Central memory CD8-positive, alpha-beta T cell (primary cell): ENCODE measurements around the gene DKK3.
A peak's percentile ranks its signal among the peaks of the same experiment; 100 is the strongest.

Experiments
- ATAC-seq: fragments of 150-1000 bp; cut with Tn5 transposase; replicated peaks from 2 replicates; pipeline ENCODE4 v1.10.0; 2022; ENCODE audit warnings: mild to moderate bottlenecking, moderate FRiP score, moderate number of reproducible peaks; ENCODE audit not compliant: poor library complexity, severe bottlenecking; ENCODE audit errors: extremely low read depth
- DNase-seq, 2 donors: peaks; one replicate each; pipeline ENCODE4 v3.0.0; 2021; ENCODE audit warnings: low spot score in 2 of 2
- H3K27ac Mint-ChIP-seq: one replicate; pipeline ENCODE4 v1.8.0; 2022; ENCODE audit warnings: low read depth, mild to moderate bottlenecking, moderate library complexity, mixed read lengths
- H3K27me3 Mint-ChIP-seq: one replicate; pipeline ENCODE4 v1.8.0; 2022; ENCODE audit warnings: mixed read lengths
- H3K36me3 Mint-ChIP-seq: one replicate; pipeline ENCODE4 v1.8.0; 2022; ENCODE audit warnings: mild to moderate bottlenecking, moderate library complexity, mixed read lengths; ENCODE audit not compliant: insufficient read depth
- H3K4me1 Mint-ChIP-seq: one replicate; pipeline ENCODE4 v1.8.0; 2022; ENCODE audit warnings: mixed read lengths
- H3K4me3 Mint-ChIP-seq: one replicate; pipeline ENCODE4 v1.8.0; 2022; ENCODE audit warnings: mild to moderate bottlenecking, moderate library complexity, mixed read lengths
- H3K9me3 Mint-ChIP-seq: one replicate; pipeline ENCODE4 v1.8.0; 2022; ENCODE audit warnings: mixed read lengths

The DKK3 gene

GRCh38 chr11:12006552-12007229 is 1.7 kb downstream of the DKK3 start:
- no peak for ATAC-seq
- Mint-ChIP-seq H3K9me3 (no peaks in the 10 kb centered on the region), H3K36me3 (peaks cover 8% of the 10 kb centered on the region), H3K27me3 (peaks cover 86% of the 10 kb centered on the region), H3K4me3 (peak overlapping the region; percentile 79), H3K4me1 (peaks cover 13% of the 10 kb centered on the region), H3K27ac (no peak overlapping the region)
- DNase-seq: no peak

DNA sequence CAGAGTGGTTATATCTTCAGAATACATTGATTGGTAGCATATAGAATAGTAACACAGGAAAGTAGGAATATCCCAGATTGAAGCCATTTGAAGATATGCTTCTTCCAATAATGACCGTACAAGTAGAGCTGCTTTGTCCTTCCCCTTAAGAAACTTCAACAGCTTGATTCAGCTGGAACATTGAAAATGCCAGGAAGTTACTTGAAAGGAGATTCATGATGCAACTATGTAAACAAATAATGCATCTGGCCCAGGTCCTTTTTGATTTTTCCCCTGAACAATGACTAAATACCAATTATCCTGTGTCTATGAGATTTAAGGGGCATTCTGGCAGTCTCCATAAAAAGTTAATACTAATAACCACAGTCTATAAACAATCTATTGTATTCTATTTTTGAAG is 3.0 kb downstream of the DKK3 start:
- H3K4me1 Mint-ChIP-seq: peaks cover 13% of the 10 kb centered on the region
- DNase-seq (no peak), ATAC-seq (no peak)
- no peaks in the 10 kb centered on the region for H3K9me3 Mint-ChIP-seq
- no peak overlapping the region for H3K27ac Mint-ChIP-seq
- H3K4me3 Mint-ChIP-seq: no peak overlapping the region
- H3K27me3 Mint-ChIP-seq: peaks cover 77% of the 10 kb centered on the region
- peaks cover 8% of the 10 kb centered on the region for H3K36me3 Mint-ChIP-seq

GRCh38 chr11:12005061-12005460 is 3.4 kb downstream of the DKK3 start:
- ATAC-seq (no peak), DNase-seq (no peak)
- peaks cover 8% of the 10 kb centered on the region for H3K36me3 Mint-ChIP-seq
- H3K4me1 Mint-ChIP-seq: peaks cover 13% of the 10 kb centered on the region
- H3K9me3 Mint-ChIP-seq: no peaks in the 10 kb centered on the region
- peaks cover 73% of the 10 kb centered on the region for H3K27me3 Mint-ChIP-seq
- no peak overlapping the region for H3K4me3 Mint-ChIP-seq
- H3K27ac Mint-ChIP-seq: no peak overlapping the region

DNA sequence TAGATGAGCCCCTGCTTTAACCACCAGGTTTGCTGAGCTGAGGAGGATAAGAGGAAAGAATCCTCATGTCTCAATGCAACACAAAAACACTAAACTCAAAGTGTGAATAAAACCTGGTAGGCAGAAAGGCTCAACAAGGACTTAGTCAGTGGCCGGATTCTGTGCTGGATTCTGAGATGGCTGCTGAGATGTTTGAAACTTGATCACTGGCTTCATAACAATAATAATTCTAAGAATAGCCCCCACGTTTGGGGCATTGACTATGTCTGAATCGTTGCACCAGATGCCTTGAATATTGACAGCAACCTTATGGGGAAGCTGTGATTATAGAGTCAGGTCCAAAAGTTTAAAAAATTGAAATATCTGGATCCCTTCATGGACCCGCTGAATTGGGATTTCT is 4.6 kb downstream of the DKK3 start:
- Mint-ChIP-seq H3K4me1 (peaks cover 13% of the 10 kb centered on the region), H3K9me3 (no peaks in the 10 kb centered on the region), H3K36me3 (peaks cover 8% of the 10 kb centered on the region), H3K4me3 (no peak overlapping the region), H3K27ac (no peak overlapping the region), H3K27me3 (peaks cover 60% of the 10 kb centered on the region)
- DNase-seq: no peak
- no peak for ATAC-seq

GRCh38 chr11:12003336-12003735 is 5.1 kb downstream of the DKK3 start:
- no peak overlapping the region for H3K4me3 Mint-ChIP-seq
- ATAC-seq (no peak), DNase-seq (no peak)
- H3K27ac Mint-ChIP-seq: no peak overlapping the region
- H3K27me3 Mint-ChIP-seq: peaks cover 55% of the 10 kb centered on the region
- peaks cover 17% of the 10 kb centered on the region for H3K4me1 Mint-ChIP-seq
- H3K9me3 Mint-ChIP-seq: no peaks in the 10 kb centered on the region
- peaks cover 6% of the 10 kb centered on the region for H3K36me3 Mint-ChIP-seq

GRCh38 chr11:12001186-12001585 is 7.2 kb downstream of the DKK3 start:
- ATAC-seq: no peak
- H3K27ac Mint-ChIP-seq: no peak overlapping the region
- peaks cover 5% of the 10 kb centered on the region for H3K36me3 Mint-ChIP-seq
- no peak for DNase-seq
- H3K27me3 Mint-ChIP-seq: peaks cover 34% of the 10 kb centered on the region
- peaks cover 18% of the 10 kb centered on the region for H3K4me1 Mint-ChIP-seq
- no peaks in the 10 kb centered on the region for H3K9me3 Mint-ChIP-seq
- no peak overlapping the region for H3K4me3 Mint-ChIP-seq

DNA sequence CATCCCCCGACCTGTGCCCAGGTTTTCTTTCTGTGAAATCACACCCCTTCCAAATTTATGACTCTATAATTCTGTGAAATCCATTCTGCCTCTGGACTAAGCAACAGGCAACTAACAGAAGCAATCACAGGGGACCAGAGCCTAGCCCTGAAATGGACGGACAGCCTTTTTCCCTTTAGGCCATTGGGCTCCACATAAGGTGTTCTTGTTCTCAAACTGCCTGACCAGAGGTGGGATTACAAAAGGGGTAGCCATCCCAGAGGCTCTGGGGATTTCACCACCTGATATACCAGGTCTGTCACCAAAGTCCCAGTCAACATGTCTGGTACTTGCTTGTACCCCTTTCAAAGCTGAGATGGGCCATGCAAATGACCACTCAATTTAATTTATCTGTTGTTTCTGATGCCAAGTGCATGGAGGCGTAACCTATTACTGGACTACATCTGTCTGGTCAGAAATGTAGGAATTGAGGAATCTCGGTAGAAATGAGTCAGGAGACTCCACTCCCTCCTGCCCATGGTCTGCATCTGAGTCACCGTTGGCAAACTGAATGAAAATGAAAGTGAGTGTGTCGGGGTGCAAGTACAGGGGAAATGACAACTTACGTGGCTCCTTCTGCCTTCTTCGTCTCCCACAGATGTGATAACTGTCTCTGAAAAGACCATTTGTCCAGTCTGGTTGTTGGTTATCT is 10.2 kb downstream of the DKK3 start:
- Mint-ChIP-seq H3K36me3 (peaks cover 8% of the 10 kb centered on the region), H3K27me3 (peaks cover 4% of the 10 kb centered on the region), H3K9me3 (no peaks in the 10 kb centered on the region), H3K27ac (peak overlapping the region; percentile 92), H3K4me1 (peaks cover 31% of the 10 kb centered on the region), H3K4me3 (peak overlapping the region; percentile 60)
- ATAC-seq: no peak
- no peak for DNase-seq

GRCh38 chr11:11997049-11997322 is 11.4 kb downstream of the DKK3 start:
- peak overlapping the region; percentile 92 for H3K27ac Mint-ChIP-seq
- H3K9me3 Mint-ChIP-seq: no peaks in the 10 kb centered on the region
- H3K27me3 Mint-ChIP-seq: no peaks in the 10 kb centered on the region
- peaks cover 36% of the 10 kb centered on the region for H3K4me1 Mint-ChIP-seq
- peaks cover 8% of the 10 kb centered on the region for H3K36me3 Mint-ChIP-seq
- no peak for ATAC-seq
- DNase-seq: no peak
- peak overlapping the region; percentile 3 for H3K4me3 Mint-ChIP-seq

GRCh38 chr11:11996321-11997048 is 11.9 kb downstream of the DKK3 start:
- Mint-ChIP-seq H3K27ac (peak overlapping the region; percentile 92), H3K27me3 (no peaks in the 10 kb centered on the region), H3K4me1 (peaks cover 40% of the 10 kb centered on the region), H3K36me3 (peaks cover 8% of the 10 kb centered on the region), H3K9me3 (no peaks in the 10 kb centered on the region), H3K4me3 (no peak overlapping the region)
- DNase-seq: no peak
- no peak for ATAC-seq

- H3K4me3 Mint-ChIP-seq: peak overlapping the region; percentile 18
- H3K9me3 Mint-ChIP-seq: no peaks in the 10 kb centered on the region
- peak; percentile 82 for ATAC-seq
- peak overlapping the region; percentile 92 for H3K27ac Mint-ChIP-seq
- peaks cover 11% of the 10 kb centered on the region for H3K36me3 Mint-ChIP-seq
- peaks cover 46% of the 10 kb centered on the region for H3K4me1 Mint-ChIP-seq
- H3K27me3 Mint-ChIP-seq: peaks cover 4% of the 10 kb centered on the region
- peak in 1 of 2 donors; percentile 72 for DNase-seq
Observed at GRCh38 chr11:11995601-11996000, 12.8 kb downstream of the DKK3 start.

DNA sequence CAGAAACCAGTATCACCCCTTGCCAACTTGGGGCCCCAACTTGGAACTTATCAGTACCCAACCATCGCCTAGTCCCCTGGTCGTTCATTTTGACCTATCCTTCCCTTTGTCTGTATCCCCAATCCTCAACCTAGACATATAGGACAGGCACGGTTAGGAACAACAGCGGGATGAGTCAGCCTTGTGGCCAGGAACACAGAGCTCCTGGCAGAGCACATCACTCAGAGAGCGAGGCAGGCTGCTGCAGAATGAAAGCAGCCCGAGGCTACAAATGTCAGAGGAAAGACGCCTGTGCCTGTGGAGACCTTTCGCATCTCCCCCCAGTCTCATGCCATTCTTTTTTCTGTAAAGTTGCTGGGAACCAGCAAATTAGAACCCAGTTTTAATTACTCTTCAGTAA is 14.6 kb downstream of the DKK3 start:
- DNase-seq (no peak), ATAC-seq (no peak)
- peaks cover 8% of the 10 kb centered on the region for H3K27me3 Mint-ChIP-seq
- peaks cover 48% of the 10 kb centered on the region for H3K4me1 Mint-ChIP-seq
- H3K27ac Mint-ChIP-seq: no peak overlapping the region
- no peaks in the 10 kb centered on the region for H3K9me3 Mint-ChIP-seq
- H3K36me3 Mint-ChIP-seq: peaks cover 10% of the 10 kb centered on the region
- no peak overlapping the region for H3K4me3 Mint-ChIP-seq

- peaks cover 44% of the 10 kb centered on the region for H3K4me1 Mint-ChIP-seq
- ATAC-seq: peak; percentile 12
- peak overlapping the region; percentile 63 for H3K27ac Mint-ChIP-seq
- H3K4me3 Mint-ChIP-seq: no peak overlapping the region
- H3K36me3 Mint-ChIP-seq: peaks cover 10% of the 10 kb centered on the region
- peaks cover 8% of the 10 kb centered on the region for H3K27me3 Mint-ChIP-seq
- H3K9me3 Mint-ChIP-seq: no peaks in the 10 kb centered on the region
- DNase-seq: no peak
Observed at GRCh38 chr11:11992257-11993212, 15.9 kb downstream of the DKK3 start.
